Measurements from ENCODE around the gene UBE2F.
"Not testable (repeated sequence)": the region's sequence is repeated elsewhere in the genome, so short reads cannot be mapped to it uniquely, and the experiment has no call there.

UBE2F gene

DNA sequence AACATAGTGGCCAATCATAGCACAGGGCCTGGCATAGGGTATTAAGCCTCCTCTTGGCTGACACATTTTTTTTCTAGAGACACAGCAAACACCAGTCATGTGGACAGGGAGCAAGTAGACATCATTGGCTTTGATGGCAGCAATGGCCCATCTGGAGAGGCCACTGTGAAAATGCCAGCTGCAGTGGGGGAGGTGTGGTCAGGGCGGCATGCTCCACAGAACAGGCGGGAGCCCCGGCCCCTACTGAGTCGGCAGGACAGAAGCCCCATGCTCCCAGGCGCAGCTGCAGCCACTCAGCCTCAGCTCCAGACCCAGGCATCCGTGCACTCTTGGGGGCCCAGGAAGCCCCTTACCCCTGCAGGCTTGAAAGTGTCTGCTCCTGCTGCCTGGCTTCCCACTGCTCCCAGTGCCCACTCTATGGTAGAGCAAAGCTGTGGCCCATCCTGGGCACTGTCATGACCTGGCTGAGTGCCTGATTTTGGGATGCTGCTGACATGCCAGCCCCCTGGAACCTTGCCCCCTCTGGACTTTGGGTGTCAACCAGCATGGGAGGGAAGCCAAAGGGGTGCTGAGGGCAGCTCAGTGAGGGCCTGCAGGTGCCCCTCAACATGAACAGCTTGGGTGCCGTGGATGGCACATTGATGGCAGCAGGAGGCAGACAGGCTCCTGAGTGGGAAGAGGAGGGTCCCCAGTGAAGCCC is 23.3 kb upstream of the UBE2F start:
- DNase-seq (ENCODE audit: low read depth in 3 of 3, low spot score in 1 of 3) = no peak

DNA sequence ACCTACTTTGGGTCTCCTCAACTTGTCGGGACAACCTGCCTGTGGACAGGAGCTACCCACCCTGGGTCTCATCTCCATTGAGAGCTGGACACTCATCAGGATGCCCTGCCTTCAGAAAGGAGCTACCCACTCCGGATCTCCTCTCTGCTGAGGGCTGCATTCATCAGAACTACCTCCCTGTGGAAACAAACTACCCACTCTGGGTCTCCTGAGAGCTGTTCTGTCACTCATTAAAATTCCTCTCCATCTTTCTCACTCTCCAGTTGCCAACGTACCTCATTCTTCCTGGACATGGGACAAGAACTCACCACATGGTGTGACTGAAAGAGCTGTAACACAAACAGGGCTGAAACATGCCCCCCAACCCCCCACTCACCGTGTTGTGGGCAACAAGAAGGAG is 22.5 kb upstream of the UBE2F start:
- no peak for DNase-seq (ENCODE audit: low read depth in 3 of 3, low spot score in 1 of 3)

DNA sequence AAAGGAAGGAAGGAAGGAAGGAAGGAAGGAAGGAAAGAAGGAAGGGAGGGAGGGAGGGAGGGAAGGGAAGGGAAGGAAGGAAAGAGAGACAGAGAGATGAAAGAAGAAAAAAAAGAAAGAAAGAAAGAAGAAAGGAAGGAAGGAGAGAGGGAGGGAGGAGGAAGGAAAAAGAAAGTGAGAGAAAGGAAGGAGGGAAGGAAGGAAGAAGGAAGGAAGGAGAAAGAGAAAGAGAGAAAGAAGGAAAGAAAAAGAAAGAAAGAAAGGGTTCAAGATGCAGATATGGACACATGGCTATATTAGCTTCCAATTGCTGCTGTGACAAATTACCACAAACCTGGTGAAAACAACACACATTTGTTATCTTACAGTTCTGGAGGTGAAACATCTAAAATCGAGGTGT is 20.4 kb upstream of the UBE2F start:
- no peak for DNase-seq (ENCODE audit: low read depth in 3 of 3, low spot score in 1 of 3)

DNA sequence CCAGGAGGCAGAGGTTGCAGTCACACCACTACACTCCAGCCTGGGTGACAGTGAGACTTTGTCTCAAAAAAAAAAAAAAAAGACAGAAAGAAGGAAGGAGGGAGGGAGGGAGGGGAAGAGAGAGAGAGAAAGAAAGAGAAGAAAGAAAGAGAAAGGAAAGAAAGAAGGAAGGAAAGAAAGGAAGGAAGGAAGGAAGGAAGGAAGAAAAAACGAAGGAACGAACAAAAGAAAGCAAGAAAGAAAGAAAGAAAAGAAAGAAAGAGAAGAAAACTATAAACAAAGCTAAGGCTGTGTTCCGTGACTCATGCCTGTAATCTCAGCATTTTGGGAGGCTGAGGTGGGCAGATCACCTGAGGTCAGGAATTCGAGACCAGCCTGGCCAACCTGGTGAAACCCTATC is 15.5 kb upstream of the UBE2F start:
- DNase-seq (ENCODE audit: low read depth in 3 of 3, low spot score in 1 of 3) = not testable (repeated sequence)

DNA sequence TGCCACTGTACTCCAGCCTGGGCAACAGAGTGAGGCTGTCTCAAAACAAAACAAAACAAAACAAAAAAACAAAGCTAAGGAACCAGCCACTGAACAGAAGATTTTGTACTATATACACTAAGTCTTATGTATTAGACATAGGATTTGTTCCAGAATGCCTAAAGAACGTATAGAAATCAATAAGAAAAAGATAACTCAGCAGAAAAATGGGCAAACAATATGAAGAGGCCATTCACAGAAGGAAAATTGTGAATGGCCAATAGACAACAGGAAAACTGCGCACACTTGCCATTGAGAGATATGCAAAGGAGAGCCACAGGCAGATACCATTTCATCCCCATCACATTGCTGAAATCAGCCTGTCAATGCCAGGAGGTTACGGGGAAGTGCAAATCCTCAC is 14.9 kb upstream of the UBE2F start:
- DNase-seq (ENCODE audit: low read depth in 3 of 3, low spot score in 1 of 3) = no peak

DNA sequence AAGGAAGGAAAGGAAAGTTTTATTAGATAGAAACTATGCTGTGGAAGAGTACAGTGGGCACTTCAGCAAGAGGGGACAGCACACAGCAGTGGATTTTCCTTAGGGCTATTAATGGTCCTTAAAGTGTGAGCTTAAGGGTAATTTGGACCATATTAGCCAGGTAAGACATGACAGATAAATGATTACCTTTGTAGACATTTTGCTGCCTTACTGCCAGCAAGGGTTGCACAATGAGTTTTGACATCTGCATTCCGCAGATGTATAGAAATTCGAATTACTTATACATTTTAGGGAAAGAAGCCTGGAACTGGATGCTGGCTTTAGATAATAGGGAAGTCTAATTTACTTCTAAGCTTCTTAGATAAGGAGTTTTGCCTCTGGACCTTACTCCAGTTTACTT is 14.0 kb upstream of the UBE2F start:
- no peak for DNase-seq (ENCODE audit: low read depth in 3 of 3, low spot score in 1 of 3)

DNA sequence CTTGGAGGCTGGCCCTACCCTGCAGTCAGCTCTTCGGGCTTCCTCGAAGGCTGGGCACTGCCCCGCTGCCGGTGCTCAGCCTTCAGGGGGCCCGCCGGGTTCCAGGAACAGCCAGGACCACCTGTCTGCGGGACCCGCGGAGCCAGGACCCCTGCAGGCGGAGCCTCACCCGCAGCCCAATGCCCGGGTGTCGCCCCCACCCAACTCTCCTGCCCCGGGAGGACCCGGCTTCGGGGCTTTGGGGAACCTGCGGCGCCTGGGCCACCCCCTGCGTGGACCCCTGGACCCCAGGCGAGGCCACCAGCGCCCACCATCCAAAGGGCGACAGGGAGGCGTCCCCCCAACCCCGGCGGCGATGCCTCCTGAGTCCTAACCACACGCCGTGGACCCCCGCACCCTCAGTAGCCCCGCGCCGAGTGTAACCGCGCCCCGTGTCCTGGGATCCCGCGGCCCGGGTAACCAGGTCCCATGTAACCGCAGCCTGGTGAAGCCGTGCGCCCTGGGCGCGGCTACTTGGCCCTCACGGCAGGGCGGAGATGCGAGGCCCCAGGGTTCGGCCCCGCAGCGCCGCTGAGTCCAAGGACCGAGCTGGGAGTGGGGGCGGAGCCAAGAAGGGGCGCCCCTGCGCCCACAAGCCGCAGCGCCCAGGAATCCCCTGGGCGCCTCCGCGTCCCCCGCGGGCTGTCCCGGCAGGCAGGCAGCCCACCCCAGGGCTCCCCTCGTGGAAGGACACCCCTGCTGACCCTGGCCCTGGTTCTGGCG is 11.0 kb upstream of the UBE2F start:
- DNase-seq (ENCODE audit: low read depth in 3 of 3, low spot score in 1 of 3) = no peak

DNA sequence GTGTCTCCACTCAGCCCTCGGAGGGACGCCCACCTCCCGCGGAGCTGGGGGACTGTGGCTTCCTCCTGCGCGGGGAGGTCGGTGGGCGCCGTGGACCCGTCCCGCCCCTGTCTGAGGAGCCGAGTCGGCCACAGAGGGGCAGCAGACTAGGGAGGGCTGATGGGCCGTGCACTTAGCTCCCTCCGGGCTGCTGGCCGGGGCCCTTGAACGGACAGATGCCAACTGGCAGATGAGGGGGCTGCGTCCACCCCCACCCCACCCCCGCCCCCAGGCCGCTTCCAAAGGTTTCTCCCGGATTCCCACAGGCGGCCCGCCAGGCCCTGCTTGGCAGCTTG is 10.4 kb upstream of the UBE2F start:
- no peak for DNase-seq (ENCODE audit: low read depth in 3 of 3, low spot score in 1 of 3)

DNA sequence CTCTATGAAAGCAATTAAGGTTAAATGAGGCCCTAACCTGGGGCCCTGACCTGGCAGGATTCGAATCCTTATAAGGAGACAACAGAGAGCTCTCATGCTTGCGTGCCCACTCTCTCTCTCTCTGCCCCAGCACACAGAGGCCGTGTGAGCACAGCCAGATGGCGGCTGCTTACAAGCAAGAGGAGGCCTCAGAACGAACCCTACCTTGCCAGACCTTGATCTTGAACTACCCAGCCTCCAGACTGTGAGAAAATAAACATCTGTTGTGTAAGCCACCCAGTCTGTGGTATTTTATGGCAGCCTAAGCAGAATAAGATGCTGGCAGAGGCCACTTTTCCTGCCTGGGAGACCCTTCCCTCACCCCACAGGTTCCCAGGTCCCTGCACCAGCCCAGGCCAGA is 5.2 kb upstream of the UBE2F start:
- DNase-seq (ENCODE audit: low read depth in 3 of 3, low spot score in 1 of 3) = no peak

DNA sequence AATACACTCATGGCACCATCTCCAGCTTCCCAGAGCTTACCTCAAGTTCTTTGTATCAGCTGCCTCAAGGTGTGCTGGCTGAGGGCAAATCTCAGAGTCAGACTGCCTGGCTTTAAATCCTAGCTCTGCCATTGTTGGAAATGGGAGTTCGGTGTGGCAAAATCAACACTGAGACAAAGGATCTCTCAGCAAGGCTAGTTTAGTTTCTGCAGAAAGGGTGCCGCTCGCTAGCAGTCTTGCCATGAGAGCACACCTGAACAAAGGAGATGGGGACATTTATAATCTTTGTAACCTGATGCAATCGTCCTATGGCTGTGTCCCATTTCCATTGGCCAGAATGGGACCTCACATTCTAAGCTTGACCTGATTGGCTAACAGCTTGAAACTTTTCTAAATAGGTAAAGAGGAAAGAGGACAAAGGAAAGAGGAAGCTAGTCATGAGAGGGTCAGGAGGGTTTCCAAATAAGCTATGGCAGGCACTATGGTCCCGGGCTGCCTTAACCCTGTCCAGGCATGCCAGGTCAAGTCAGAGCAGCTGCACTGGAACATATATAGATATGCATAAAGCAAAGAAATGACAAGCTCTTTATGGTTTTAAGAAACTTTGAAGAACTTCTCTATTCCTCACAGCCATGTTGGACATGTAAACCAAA is 4.3 kb upstream of the UBE2F start:
- no peak for DNase-seq (ENCODE audit: low read depth in 3 of 3, low spot score in 1 of 3)

DNA sequence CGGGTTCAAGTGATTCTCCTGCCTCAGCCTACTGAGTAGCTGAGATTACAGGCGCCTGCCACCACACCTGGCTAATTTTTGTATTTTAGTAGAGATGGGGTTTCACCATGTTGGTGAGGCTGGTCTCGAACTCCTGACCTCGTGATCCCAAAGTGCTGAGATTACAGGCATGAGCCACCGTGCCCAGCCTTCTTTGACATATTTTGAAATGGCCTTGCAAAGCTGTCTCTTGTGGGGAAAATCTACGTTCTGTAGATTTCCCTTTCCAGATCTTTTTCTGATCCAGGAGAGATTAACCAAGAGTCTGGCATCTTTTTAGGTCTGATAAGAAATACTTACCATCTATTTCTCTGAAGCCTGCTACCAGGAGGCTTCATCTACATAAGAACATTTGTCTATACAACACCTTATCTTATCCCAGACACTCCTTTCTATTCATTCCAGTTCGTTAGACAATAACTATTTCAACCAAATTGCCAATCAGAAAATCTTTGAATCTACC is 3.3 kb upstream of the UBE2F start:
- DNase-seq (ENCODE audit: low read depth in 3 of 3, low spot score in 1 of 3) = not testable (repeated sequence)

DNA sequence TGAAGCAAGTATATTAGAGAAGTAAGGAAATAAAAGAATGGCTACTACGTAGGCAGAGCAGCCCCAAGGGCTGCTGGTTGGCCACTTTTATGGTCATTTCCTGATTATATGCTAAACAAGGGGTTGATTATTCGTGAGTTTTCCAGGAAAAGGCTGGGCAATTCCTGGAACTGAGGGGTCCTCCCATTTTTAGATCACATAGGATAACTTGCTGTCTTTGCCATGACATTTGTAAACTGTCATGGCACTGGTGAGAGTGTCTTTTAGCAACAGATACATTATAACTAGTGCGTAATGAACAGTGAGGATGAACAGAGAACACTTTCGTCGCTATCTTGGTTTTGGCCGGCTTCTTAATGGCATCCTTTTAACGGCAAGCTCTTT is 2.6 kb upstream of the UBE2F start:
- no peak for DNase-seq (ENCODE audit: low read depth in 3 of 3, low spot score in 1 of 3)

DNA sequence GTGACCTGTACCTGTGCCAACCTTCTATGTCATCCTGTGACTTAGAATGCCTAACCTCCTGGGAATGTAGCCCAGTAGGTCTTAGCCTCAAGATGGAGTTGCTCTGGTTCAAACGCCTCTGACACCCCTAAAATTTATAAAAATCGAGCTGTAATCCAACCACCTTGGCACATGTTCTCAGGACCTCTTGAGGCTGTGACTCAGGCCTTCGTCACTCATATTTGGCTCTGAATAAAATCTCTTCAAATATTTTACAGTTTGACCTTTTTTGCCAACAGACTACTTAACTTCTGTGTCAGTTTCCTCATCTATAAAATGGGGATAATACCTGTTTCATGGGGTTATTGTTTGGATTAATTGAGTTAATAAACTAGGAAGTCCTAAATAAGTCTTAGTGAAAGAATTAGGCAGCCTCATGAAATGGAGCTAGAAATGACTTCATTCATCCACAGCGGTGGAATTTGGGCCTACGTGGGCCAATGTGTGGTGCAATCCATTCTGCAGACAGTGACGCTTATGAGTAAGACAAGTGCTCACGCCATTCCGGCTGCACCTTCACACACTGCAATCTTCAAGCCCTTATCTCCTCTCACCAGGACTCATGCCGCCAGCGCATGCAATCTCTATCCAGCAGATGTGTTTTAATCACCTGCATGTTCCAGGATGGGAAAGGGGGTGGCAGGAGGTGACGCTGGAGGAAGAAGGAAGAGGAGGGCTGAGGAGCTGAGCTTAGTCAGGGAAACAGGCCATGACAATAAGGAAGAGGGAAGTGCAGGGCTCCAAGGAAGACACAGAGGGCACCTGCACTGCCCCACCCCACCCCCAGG is 2.0 kb upstream of the UBE2F start:
- no peak for DNase-seq (ENCODE audit: low read depth in 3 of 3, low spot score in 1 of 3)

DNA sequence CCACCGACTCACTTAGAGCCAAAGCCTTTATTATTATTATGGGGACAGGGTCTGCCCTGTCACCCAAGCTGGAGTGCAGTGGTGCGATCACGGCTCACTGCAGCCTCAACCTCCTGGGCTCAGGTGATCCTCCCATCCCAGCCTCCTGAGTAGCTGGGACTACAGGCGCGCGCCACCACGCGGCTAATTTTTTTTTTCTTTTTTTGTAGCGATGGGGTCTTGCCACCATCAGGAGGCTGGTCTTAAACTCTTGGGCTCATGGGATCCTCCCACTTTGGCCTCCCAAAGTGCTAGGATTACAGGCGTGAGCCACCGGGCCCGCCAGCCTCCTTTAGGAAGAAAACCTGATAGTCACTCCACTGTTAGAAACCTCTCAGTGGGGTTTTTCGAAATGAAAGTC is 970 bp upstream of the UBE2F start:
- not testable (repeated sequence) for DNase-seq (ENCODE audit: low read depth in 3 of 3, low spot score in 1 of 3)

DNA sequence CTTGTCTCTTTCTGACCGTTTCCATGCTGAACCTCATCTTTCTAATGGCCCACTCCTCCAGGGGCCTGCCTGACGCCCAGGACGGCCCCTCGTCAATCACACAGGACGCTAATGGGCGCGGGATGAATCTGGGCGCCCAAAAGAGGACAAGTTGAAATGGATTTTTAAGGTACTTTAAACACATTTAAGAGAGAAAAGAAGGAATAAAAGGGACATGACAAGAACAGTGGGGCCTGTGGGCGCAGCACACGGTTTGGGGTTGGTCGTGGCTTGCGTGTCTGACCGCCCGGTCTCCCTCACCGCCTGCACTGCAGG is 607 bp upstream of the UBE2F start:
- no peak for DNase-seq (ENCODE audit: low read depth in 3 of 3, low spot score in 1 of 3)

DNA sequence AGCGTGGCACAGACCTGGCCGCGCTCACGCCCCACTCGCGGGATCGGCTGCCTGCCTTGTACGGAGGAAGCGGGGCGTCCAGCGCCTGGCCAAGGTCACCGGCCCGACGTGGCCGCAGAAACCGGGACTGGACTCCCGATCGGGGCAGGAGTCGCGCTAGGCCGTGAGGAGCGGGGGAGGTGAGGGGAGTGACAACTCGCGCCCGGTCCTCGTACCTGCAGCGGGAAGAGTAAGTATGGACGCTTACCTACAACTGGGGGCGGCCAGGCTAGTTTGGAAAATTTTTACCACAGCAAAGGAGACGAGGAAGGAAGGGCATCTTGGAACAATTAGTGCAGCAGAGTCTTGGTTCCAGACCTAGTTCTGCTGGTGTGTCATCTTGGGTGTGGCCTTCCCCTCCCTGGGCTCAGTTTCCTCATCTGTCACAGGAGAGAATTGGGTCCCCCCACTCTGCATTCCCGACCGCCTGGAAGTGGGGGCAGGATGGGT is 693 bp downstream of the UBE2F start:
- no peak for DNase-seq (ENCODE audit: low read depth in 3 of 3, low spot score in 1 of 3)

DNA sequence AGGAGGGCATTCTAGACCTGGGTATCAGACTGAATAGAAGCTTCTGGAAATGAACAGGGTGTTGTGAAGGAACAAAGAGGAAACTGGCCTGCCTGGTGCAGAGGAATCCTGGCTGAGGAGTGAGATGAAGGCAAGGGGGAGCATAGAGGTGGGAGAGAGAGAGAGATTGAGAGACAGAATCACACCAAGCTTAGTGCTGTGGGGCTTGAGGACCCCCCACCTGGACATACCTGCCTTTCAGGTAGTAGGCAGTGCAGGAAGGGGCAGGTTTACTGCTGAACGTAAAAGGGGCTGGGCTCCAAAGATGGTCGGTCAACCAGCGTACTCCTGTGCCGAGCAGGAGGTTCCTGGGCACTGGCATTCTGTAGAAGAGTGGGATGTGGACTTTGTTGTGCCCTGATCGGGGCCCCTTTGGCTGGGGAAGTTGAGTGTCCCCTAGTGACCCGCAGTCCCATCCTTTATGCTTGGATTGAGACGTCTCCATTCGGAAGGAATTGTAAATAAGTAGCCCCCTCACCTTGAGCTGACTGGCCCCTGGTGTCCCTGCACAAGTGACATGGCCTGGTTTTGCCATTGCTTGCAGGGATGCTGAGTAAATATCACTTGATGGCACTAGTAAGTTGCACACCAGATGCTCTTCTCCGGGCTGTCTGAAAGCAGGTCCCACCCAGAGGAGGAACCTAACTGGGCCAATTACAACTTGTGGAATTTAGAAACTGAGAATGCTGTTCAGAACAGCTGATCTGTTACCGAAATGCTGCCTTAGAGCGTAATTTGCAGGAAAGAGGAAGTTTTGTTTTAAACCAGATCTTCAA is 1.4 kb downstream of the UBE2F start:
- DNase-seq (ENCODE audit: low read depth in 3 of 3, low spot score in 1 of 3) = peak in 2 of 3 donors; percentile 10 to 30

DNA sequence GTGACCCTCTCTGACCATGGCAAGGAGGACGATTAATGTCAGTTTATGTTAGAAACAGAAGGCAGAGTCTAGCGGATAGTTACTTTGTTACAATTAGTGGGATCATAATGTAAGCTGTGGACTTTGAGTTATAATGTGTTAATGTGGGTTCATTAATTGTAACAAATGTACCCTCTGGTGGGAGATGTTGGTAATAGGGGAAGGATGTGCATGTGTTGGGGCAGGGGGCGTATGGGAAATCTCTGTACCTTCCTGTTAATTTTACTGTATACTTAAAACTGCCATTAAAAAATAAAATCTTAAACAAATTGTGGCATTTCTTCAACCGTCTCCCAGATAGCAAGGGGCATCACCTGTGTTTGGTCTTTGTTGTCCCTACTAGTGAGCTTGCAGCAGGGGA is 4.8 kb downstream of the UBE2F start:
- DNase-seq (ENCODE audit: low read depth in 3 of 3, low spot score in 1 of 3) = no peak

DNA sequence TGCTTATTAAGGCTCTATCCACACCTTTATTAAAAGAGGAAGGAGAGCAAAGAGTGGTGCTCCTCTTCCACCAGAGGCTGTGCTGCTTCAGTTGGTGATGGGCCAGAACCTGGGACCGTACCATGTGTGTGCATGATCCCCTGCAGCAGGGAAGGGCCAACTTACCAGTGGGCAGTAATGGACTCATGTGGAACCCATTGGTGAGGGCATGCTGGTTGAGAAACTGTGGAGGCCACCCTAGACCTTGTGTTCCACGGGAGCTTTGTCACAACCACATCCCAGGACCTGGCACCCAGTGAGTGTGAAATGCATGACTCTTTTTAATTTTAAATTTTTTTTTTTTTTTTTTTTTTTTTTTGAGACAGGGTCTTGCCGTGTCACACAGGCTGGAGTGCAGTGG is 5.4 kb downstream of the UBE2F start:
- no peak for DNase-seq (ENCODE audit: low read depth in 3 of 3, low spot score in 1 of 3)

DNA sequence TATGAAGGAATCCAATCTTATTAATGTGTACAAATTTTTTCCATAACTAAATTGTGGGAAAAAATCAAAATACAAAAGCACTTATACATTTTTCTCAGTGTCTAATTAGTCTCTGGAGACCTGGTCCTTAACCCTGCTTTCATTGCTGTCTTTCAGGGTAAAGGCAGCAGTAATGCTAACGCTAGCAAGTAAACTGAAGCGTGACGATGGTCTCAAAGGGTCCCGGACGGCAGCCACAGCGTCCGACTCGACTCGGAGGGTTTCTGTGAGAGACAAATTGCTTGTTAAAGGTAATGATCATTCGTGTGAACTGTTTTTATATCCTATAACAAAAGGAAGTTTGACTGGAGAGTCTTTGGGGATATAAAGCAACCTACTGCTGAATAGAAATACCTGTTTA is 6.1 kb downstream of the UBE2F start:
- no peak for DNase-seq (ENCODE audit: low read depth in 3 of 3, low spot score in 1 of 3)

DNA sequence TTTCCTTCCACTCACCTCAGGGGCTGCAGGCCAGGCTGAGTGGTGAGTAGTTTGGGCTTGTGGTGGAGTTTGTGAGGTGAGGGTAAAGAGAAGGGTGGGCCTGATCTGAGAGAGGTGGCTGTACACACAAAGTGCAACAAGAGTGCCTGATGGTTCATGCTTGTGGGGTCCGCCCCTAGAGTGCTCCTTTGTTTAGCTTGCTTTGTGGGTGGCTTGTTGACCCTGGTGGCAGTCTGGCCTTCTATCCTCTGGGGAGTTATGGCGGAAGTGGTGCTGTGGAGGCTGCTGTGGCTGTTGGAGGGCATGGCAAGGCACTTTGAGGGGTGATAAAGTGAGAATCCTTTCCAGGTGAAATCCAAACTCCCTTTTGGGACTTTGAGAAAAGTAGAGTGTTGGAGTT is 10.6 kb downstream of the UBE2F start:
- no peak for DNase-seq (ENCODE audit: low read depth in 3 of 3, low spot score in 1 of 3)

Data from stimulated activated CD4-positive, alpha-beta T cell treated with anti-CD3 and anti-CD28 coated beads, TNF-alpha, amount 100 ng/mL, for 1 hour (primary cell).